ENCODE measurements around the gene MRPL54.

DNA sequence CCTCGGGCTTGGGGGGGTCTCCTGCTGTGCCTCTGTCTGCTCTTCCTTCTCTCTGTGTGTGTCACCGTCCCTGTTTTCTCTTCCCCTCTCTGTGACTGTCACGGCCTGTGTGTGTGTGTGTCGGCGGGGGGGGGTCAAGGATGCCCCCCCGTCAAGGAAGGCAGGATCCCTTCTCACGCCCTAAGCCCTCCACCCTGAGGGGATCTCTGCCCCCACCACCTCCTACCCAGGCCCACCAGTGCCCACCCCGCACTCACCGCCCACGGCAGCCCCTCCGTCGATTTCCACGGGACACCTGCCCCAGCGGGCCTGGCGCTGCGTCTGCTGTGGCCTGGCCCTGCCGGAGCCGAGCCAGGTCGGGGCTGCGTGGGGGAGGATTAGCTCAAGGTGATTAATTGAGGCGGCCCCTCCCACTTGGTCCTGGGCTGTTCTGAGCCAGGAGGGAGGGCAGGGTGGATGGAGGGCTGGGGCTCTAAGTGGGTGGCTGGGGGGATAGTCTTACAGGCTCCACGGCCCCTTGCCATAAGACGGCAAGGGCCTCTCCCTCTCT, 9.5 kb downstream of the MRPL54 start, which contains the start of gene RAX2:
- TF ChIP-seq, protein P1, sequence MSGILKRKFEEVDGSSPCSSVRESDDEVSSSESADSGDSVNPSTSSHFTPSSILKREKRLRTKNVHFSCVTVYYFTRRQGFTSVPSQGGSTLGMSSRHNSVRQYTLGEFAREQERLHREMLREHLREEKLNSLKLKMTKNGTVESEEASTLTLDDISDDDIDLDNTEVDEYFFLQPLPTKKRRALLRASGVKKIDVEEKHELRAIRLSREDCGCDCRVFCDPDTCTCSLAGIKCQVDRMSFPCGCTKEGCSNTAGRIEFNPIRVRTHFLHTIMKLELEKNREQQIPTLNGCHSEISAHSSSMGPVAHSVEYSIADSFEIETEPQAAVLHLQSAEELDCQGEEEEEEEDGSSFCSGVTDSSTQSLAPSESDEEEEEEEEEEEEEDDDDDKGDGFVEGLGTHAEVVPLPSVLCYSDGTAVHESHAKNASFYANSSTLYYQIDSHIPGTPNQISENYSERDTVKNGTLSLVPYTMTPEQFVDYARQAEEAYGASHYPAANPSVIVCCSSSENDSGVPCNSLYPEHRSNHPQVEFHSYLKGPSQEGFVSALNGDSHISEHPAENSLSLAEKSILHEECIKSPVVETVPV (CRISPR knock-in tag; IDR thresholded peaks at IDR 0.05), result no peak
- no peak for TF ChIP-seq ZNF565 (CRISPR knock-in tag; conservative IDR thresholded peaks at IDR 0.05; ENCODE audit: low read depth)
- TF ChIP-seq, protein P2, sequence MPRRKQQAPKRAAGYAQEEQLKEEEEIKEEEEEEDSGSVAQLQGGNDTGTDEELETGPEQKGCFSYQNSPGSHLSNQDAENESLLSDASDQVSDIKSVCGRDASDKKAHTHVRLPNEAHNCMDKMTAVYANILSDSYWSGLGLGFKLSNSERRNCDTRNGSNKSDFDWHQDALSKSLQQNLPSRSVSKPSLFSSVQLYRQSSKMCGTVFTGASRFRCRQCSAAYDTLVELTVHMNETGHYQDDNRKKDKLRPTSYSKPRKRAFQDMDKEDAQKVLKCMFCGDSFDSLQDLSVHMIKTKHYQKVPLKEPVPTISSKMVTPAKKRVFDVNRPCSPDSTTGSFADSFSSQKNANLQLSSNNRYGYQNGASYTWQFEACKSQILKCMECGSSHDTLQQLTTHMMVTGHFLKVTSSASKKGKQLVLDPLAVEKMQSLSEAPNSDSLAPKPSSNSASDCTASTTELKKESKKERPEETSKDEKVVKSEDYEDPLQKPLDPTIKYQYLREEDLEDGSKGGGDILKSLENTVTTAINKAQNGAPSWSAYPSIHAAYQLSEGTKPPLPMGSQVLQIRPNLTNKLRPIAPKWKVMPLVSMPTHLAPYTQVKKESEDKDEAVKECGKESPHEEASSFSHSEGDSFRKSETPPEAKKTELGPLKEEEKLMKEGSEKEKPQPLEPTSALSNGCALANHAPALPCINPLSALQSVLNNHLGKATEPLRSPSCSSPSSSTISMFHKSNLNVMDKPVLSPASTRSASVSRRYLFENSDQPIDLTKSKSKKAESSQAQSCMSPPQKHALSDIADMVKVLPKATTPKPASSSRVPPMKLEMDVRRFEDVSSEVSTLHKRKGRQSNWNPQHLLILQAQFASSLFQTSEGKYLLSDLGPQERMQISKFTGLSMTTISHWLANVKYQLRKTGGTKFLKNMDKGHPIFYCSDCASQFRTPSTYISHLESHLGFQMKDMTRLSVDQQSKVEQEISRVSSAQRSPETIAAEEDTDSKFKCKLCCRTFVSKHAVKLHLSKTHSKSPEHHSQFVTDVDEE (CRISPR knock-in tag; IDR thresholded peaks at IDR 0.05), result no peak
